SK-N-SH (cell line): ENCODE data around the gene GRP. TPM values are rescaled to one million over a fixed set of nuclear protein-coding genes. Genes with fewer than 3 reads are reported as not detected.

Experiments used
- CTCF ChIA-PET: fragments of 300-600, 350-600 bp; formaldehyde crosslinking; extraction: SDS; loops from one replicate; lab custom pipeline; 2021; lab: Yijun Ruan, JAX
- POLR2A ChIA-PET: fragments of 350-600 bp; sonication (Branson Sonifier 250); formaldehyde crosslinking; extraction: SDS; loops from one replicate; lab custom pipeline; 2020; ENCODE audit warnings: antibody characterized with exemption, inconsistent platforms; lab: Yijun Ruan, JAX
- DNase-seq: peaks from one replicate; pipeline ENCODE4 v3.0.0; 2012
- H2AFZ ChIP-seq: fragments of 200-600 bp; sonication (generic); 2 replicates; pipeline ENCODE4 v1.8.1; 2016; ENCODE audit warnings: antibody characterized with exemption, mild to moderate bottlenecking, low read depth
- H3F3A ChIP-seq: fragments of 200-600 bp; sonication (generic); replicated peaks from 2 replicates; pipeline ENCODE3; 2016; ENCODE audit warnings: antibody characterized with exemption, mild to moderate bottlenecking; ENCODE audit not compliant: insufficient read depth
- H3K27ac ChIP-seq, 2 experiments: fragments of 200-500 bp in 1 of 2; fragments of 200-600 bp in 1 of 2; sonication (Bioruptor generic) in 1 of 2; sonication (generic), shearing (Covaris generic) in 1 of 2; 2 replicates each; pipeline versions ENCODE4 v1.5.1 to v1.6.1; 2014 to 2016; ENCODE audit warnings: low read depth in 2 of 2, inconsistent platforms in 1 of 2, low read length in 1 of 2, mild to moderate bottlenecking in 1 of 2, mixed read lengths in 1 of 2
- H3K27me3 ChIP-seq: fragments of 200-600 bp; sonication (generic), shearing (Covaris generic); 2 replicates; pipeline ENCODE4 v1.6.1; 2016; ENCODE audit warnings: mixed run types; ENCODE audit not compliant: insufficient read depth
- H3K36me3 ChIP-seq, 2 experiments: fragments of 200-500 bp in 1 of 2; fragments of 200-600 bp in 1 of 2; sonication (Bioruptor generic) in 1 of 2; sonication (generic) in 1 of 2; replicated peaks in 1 of 2; 2 replicates each; pipeline versions ENCODE3 to v1.5.1; 2014 to 2016; ENCODE audit warnings: low read length in 1 of 2, mild to moderate bottlenecking in 1 of 2; ENCODE audit not compliant: insufficient read depth in 2 of 2, control insufficient read depth in 1 of 2
- H3K4me1 ChIP-seq, 2 experiments: fragments of 200-500 bp in 1 of 2; fragments of 200-600 bp in 1 of 2; sonication (Bioruptor generic) in 1 of 2; sonication (generic), shearing (Covaris generic) in 1 of 2; 2 replicates each; pipeline versions ENCODE4 v1.5.1 to v1.6.1; 2014 to 2016; ENCODE audit warnings: low read depth in 1 of 2, low read length in 1 of 2, mixed run types in 1 of 2; ENCODE audit not compliant: insufficient read depth in 2 of 2, control insufficient read depth in 1 of 2
- H3K4me2 ChIP-seq: fragments of 200-600 bp; sonication (generic), shearing (Covaris generic); 2 replicates; pipeline ENCODE4 v1.6.1; 2017; ENCODE audit warnings: mixed run types
- H3K4me3 ChIP-seq, 2 experiments: fragments of 200-500 bp in 1 of 2; fragments of 200-600 bp in 1 of 2; sonication (Bioruptor generic) in 1 of 2; sonication (generic), shearing (Covaris generic) in 1 of 2; 2 replicates each; pipeline versions ENCODE4 v1.5.1 to v1.8.1; 2014 to 2016; ENCODE audit warnings: low read depth in 2 of 2, inconsistent platforms in 1 of 2, low read length in 1 of 2, mild to moderate bottlenecking in 1 of 2, mixed read lengths in 1 of 2, moderate library complexity in 1 of 2
- H3K79me2 ChIP-seq: fragments of 200-600 bp; sonication (generic); 2 replicates; pipeline ENCODE4 v1.8.1; 2017; ENCODE audit warnings: mild to moderate bottlenecking; ENCODE audit not compliant: insufficient read depth
- H3K9ac ChIP-seq: fragments of 200-600 bp; sonication (generic); 2 replicates; pipeline ENCODE4 v1.6.1; 2017; ENCODE audit warnings: mixed run types
- H3K9me2 ChIP-seq: fragments of 200-600 bp; sonication (generic); 2 replicates; pipeline ENCODE4 v1.6.1; 2017; ENCODE audit warnings: mixed run types
- H3K9me3 ChIP-seq: fragments of 200-600 bp; sonication (generic); 2 replicates; pipeline ENCODE4 v1.6.1; 2017; ENCODE audit warnings: mixed run types, mild to moderate bottlenecking, moderate library complexity
- H4K20me1 ChIP-seq: fragments of 200-600 bp; sonication (generic); 2 replicates; pipeline ENCODE4 v1.6.1; 2017; ENCODE audit warnings: mild to moderate bottlenecking, mixed run types; ENCODE audit not compliant: insufficient read depth
- CHD2 ChIP-seq: fragments of 150-350 bp; IDR thresholded peaks from 2 replicates; pipeline ENCODE4 v1.6.1; 2018; ENCODE audit warnings: low read length; ENCODE audit not compliant: partially characterized antibody
- EP300 ChIP-seq, 2 experiments: IDR thresholded peaks; 2 replicates each; pipeline versions ENCODE4 v1.4.0 to v1.6.1; 2012; ENCODE audit warnings: borderline replicate concordance in 1 of 2, low read depth in 1 of 2, low read length in 1 of 2
- FOSL2 ChIP-seq: IDR thresholded peaks from 2 replicates; pipeline ENCODE4 v1.4.0; 2012; ENCODE audit warnings: low read depth, mild to moderate bottlenecking, moderate library complexity, borderline replicate concordance
- FOXJ3 ChIP-seq: sonication (generic); formaldehyde crosslinking; IDR thresholded peaks from 2 replicates; pipeline ENCODE4 v1.5.1; 2020; ENCODE audit warnings: mild to moderate bottlenecking, missing genetic modification reagents
- FOXM1 ChIP-seq: IDR thresholded peaks from 2 replicates; pipeline ENCODE4 v1.4.0; 2012; ENCODE audit warnings: low read depth, mild to moderate bottlenecking
- GATA2 ChIP-seq: sonication (generic); formaldehyde crosslinking; IDR thresholded peaks from 2 replicates; pipeline ENCODE4 v1.5.0; 2020; ENCODE audit warnings: mild to moderate bottlenecking, missing genetic modification reagents
- MAX ChIP-seq: IDR thresholded peaks from 2 replicates; pipeline ENCODE4 v1.4.0; 2012; ENCODE audit warnings: low read depth
- MXI1 ChIP-seq: IDR thresholded peaks from 2 replicates; pipeline ENCODE4 v1.6.1; 2012; ENCODE audit warnings: mild to moderate bottlenecking, low read depth, low read length, improper control_type of control experiment
- RAD21 ChIP-seq: IDR thresholded peaks from 2 replicates; pipeline ENCODE4 v1.6.1; 2012; ENCODE audit warnings: mild to moderate bottlenecking, low read length
- REST ChIP-seq: IDR thresholded peaks from 2 replicates; pipeline ENCODE4 v1.6.1; 2012; ENCODE audit warnings: mild to moderate bottlenecking, low read depth, low read length, moderate library complexity
- RXRA ChIP-seq: IDR thresholded peaks from 2 replicates; pipeline ENCODE4 v1.4.0; 2012; ENCODE audit warnings: low read depth, mild to moderate bottlenecking, borderline replicate concordance
- SMC3 ChIP-seq: IDR thresholded peaks from 2 replicates; pipeline ENCODE4 v1.6.1; 2012; ENCODE audit warnings: low read depth, low read length, improper control_type of control experiment
- TAF1 ChIP-seq: IDR thresholded peaks from 2 replicates; pipeline ENCODE4 v1.6.1; 2012; ENCODE audit warnings: low read depth, mild to moderate bottlenecking, low read length, moderate library complexity, borderline replicate concordance
- TEAD4 ChIP-seq: IDR thresholded peaks from 2 replicates; pipeline ENCODE4 v1.4.0; 2012; ENCODE audit warnings: mild to moderate bottlenecking, borderline replicate concordance; ENCODE audit not compliant: insufficient read depth
- USF2 ChIP-seq: fragments of 150-350 bp; IDR thresholded peaks from 2 replicates; pipeline ENCODE4 v1.6.1; 2017; ENCODE audit warnings: antibody characterized with exemption, low read length, low read depth, borderline replicate concordance
- ZBTB33 ChIP-seq: IDR thresholded peaks from 2 replicates; pipeline ENCODE4 v1.4.0; 2012; ENCODE audit warnings: low read depth, borderline replicate concordance
- WGBS: methylation state at CpG from one replicate; pipeline ENCODE4 v1.1.6; 2017; ENCODE audit warnings: low lambda C conversion rate; 5-methylcytosine and 5-hydroxymethylcytosine counted together
- polyA plus RNA-seq, 3 experiments: library from polyadenylated mRNA; depleted of rRNA; stranded (reverse); fragments of >200 nt; gene quantifications; 2 replicates each; pipeline ENCODE4 v1.2.3, GENCODE V29; 2012

The GRP gene
- polyA plus RNA-seq, 1 of the 3 experiments (the other 2 are of a cell fraction) = 2.8 TPM

GRCh38 chr18:59220784-59221765, 1.1 kb downstream of the GRP start:
- Histone ChIP-seq H3K27ac (no peak overlapping the region), H3K9me2 (no peaks in the 10 kb centered on the region), H3K79me2 (no peaks in the 10 kb centered on the region), H3F3A (no peaks in the 10 kb centered on the region)
- TF ChIP-seq GATA2 (CRISPR knock-in tag) (no peak), MAX (no peak), FOXJ3 (no peak), USF2 (no peak), RAD21 (no peak), REST (no peak), FOSL2 (no peak), EP300 (IDR thresholded peaks at IDR 0.05; ENCODE audit: borderline replicate concordance in 1 of 2, low read depth in 1 of 2, low read length in 1 of 2) (no peak), MXI1 (no peak), CHD2 (no peak), RXRA (no peak), FOXM1 (no peak), TEAD4 (no peak), SMC3 (no peak), TAF1 (no peak), ZBTB33 (no peak)
- TF ChIP-seq, all 33 proteins: peak for 0
- peak overlapping the region; percentile 87 for H3K4me2 ChIP-seq
- H3K9me3 ChIP-seq = no peaks in the 10 kb centered on the region
- 5% methylated on average over 29 of the region's 47 CpGs for WGBS
- H3K36me3 ChIP-seq = no peaks in the 10 kb centered on the region
- DNase-seq = peak; percentile 56
- ChIA-PET CTCF (interaction anchor here (0.8 to 4.1 kb wide), 4 partner anchors 9 to 181 kb away, joined by 3 to 16 read pairs (median 8); no protein-coding TSS in a partner anchor), POLR2A (no interaction called here)
- H2AFZ ChIP-seq = peak overlapping the region; percentile 50; the same call in 1 of the 2 replicates
- peak overlapping the region; percentile 32 to 65 for H3K4me3 ChIP-seq
- H4K20me1 ChIP-seq = no peaks in the 10 kb centered on the region
- H3K27me3 ChIP-seq = peaks cover 47% of the 10 kb centered on the region
- peaks cover 4 to 5% of the 10 kb centered on the region in 2 experiments; a peak in 2 of 4 replicates for H3K4me1 ChIP-seq
- no peak overlapping the region; the same call in 1 of the 2 replicates for H3K9ac ChIP-seq
